Astrocyte (in vitro differentiated cells and primary cell): ENCODE data around the gene GAGE12F. TPM values are rescaled to one million over a fixed set of nuclear protein-coding genes. Genes with fewer than 3 reads are reported as not detected.

ENCODE experiments used
- DNase-seq: peaks from one replicate; pipeline ENCODE4 v3.0.0-alpha.2; 2010; ENCODE audit warnings: low read depth
- FAIRE-seq: peaks from 2 replicates; lab custom pipeline; 2011; peaks lifted over from hg19 to GRCh38; lab: Jason Lieb, UNC
- H2AFZ ChIP-seq: 2 replicates; pipeline ENCODE4 v1.6.0; 2012; ENCODE audit warnings: low read depth, low read length, inconsistent platforms
- H3K27ac ChIP-seq: 2 replicates; pipeline ENCODE4 v1.5.1; 2011; ENCODE audit warnings: low read depth, low read length, inconsistent platforms
- H3K27me3 ChIP-seq: 2 replicates; pipeline ENCODE4 v1.6.0; 2011; ENCODE audit warnings: low read length, inconsistent platforms; ENCODE audit not compliant: insufficient read depth
- H3K36me3 ChIP-seq: 2 replicates; pipeline ENCODE4 v1.5.1; 2011; ENCODE audit warnings: low read length, inconsistent platforms; ENCODE audit not compliant: insufficient read depth
- H3K4me1 ChIP-seq: 2 replicates; pipeline ENCODE4 v1.5.1; 2011; ENCODE audit warnings: low read length, inconsistent platforms; ENCODE audit not compliant: insufficient read depth
- H3K4me2 ChIP-seq: 2 replicates; pipeline ENCODE4 v1.6.0; 2012; ENCODE audit warnings: low read length, inconsistent platforms
- H3K4me3 ChIP-seq: 2 replicates; pipeline ENCODE4 v1.5.1; 2011; ENCODE audit warnings: low read depth, mild to moderate bottlenecking, low read length, inconsistent platforms; ENCODE audit not compliant: insufficient read depth
- H3K79me2 ChIP-seq: 2 replicates; pipeline ENCODE4 v1.6.0; 2012; ENCODE audit warnings: mild to moderate bottlenecking, low read length, inconsistent platforms; ENCODE audit not compliant: insufficient read depth
- H3K9ac ChIP-seq: 2 replicates; pipeline ENCODE4 v1.6.0; 2012; ENCODE audit warnings: mild to moderate bottlenecking, low read length, inconsistent platforms
- H3K9me3 ChIP-seq: 2 replicates; pipeline ENCODE4 v1.5.1; 2012; ENCODE audit warnings: low read depth, mild to moderate bottlenecking, low read length, inconsistent platforms; ENCODE audit not compliant: insufficient read depth
- H4K20me1 ChIP-seq: 2 replicates; pipeline ENCODE4 v1.6.0; 2012; ENCODE audit warnings: low read length, inconsistent platforms; ENCODE audit not compliant: insufficient read depth
- H3K27ac Mint-ChIP-seq: one replicate; pipeline ENCODE4 v1.8.0; 2021; ENCODE audit warnings: mild to moderate bottlenecking, mixed read lengths; ENCODE audit not compliant: unreplicated experiment
- H3K27me3 Mint-ChIP-seq: one replicate; pipeline ENCODE4 v1.8.0; 2021; ENCODE audit warnings: low read depth, mixed read lengths; ENCODE audit not compliant: unreplicated experiment
- H3K36me3 Mint-ChIP-seq: one replicate; pipeline ENCODE4 v1.8.0; 2021; ENCODE audit warnings: low read depth, mixed read lengths; ENCODE audit not compliant: unreplicated experiment
- H3K4me1 Mint-ChIP-seq: one replicate; pipeline ENCODE4 v1.8.0; 2021; ENCODE audit warnings: low read depth, mixed read lengths; ENCODE audit not compliant: unreplicated experiment
- H3K4me3 Mint-ChIP-seq: one replicate; pipeline ENCODE4 v1.8.0; 2021; ENCODE audit warnings: mild to moderate bottlenecking, moderate library complexity, mixed read lengths; ENCODE audit not compliant: unreplicated experiment
- H3K9me3 Mint-ChIP-seq: one replicate; pipeline ENCODE4 v1.8.0; 2021; ENCODE audit warnings: mild to moderate bottlenecking, mixed read lengths; ENCODE audit not compliant: unreplicated experiment
- EZH2 ChIP-seq: IDR thresholded peaks from 2 replicates; pipeline ENCODE4 v1.6.1; 2012; ENCODE audit warnings: mild to moderate bottlenecking, low read length, inconsistent platforms; ENCODE audit not compliant: insufficient read depth
- total RNA-seq: library from RNA; stranded (reverse); gene quantifications from 2 replicates; pipeline ENCODE4 v1.2.1, GENCODE V29; 2021

GAGE12F gene
- total RNA-seq, 1 donor from 2014 or later: not detected

GRCh38 chrX:49610718-49611310, 50.2 kb downstream of the GAGE12F start:
- no peaks in the 10 kb centered on the region for H3K27me3 Mint-ChIP-seq
- H3K4me1 ChIP-seq: no peaks in the 10 kb centered on the region
- no peaks in the 10 kb centered on the region for H3K9me3 ChIP-seq
- H3K4me2 ChIP-seq: no peak overlapping the region
- H2AFZ ChIP-seq: no peak overlapping the region
- H3K27ac Mint-ChIP-seq: no peak overlapping the region
- H3K27me3 ChIP-seq: no peaks in the 10 kb centered on the region
- no peaks in the 10 kb centered on the region for H3K36me3 Mint-ChIP-seq
- no peak for TF ChIP-seq EZH2
- no peak for DNase-seq
- H3K36me3 ChIP-seq: no peaks in the 10 kb centered on the region
- no peak overlapping the region for H3K4me3 Mint-ChIP-seq
- no peaks in the 10 kb centered on the region for H3K4me1 Mint-ChIP-seq
- H3K9ac ChIP-seq: no peak overlapping the region
- H3K27ac ChIP-seq: no peak overlapping the region
- H3K4me3 ChIP-seq: no peak overlapping the region
- H4K20me1 ChIP-seq: no peaks in the 10 kb centered on the region
- no peaks in the 10 kb centered on the region for H3K9me3 Mint-ChIP-seq
- H3K79me2 ChIP-seq: no peaks in the 10 kb centered on the region
- peak; percentile 89 for FAIRE-seq

Other genes with a start within 250 kb of the GAGE12F start
- gene GAGE12J, start 238.8 kb upstream of the GAGE12F start, total RNA-seq: not detected in 2 replicates
- not detected in 2 replicates for gene GAGE13, start 229.3 kb upstream of the GAGE12F start, total RNA-seq
- gene GAGE12C, start 28.7 kb upstream of the GAGE12F start, total RNA-seq: not detected in 2 replicates
- gene GAGE12D, start 19.1 kb upstream of the GAGE12F start, total RNA-seq: not detected in 2 replicates
- not detected in 2 replicates for gene GAGE12E, start 9.6 kb upstream of the GAGE12F start, total RNA-seq
- gene GAGE12G, start 9.6 kb downstream of the GAGE12F start, total RNA-seq: not detected in 2 replicates
- not detected in 2 replicates for gene GAGE12H, start 19.1 kb downstream of the GAGE12F start, total RNA-seq
- not detected in 2 replicates for gene GAGE2A, start 28.7 kb downstream of the GAGE12F start, total RNA-seq
- not detected in 2 replicates for gene GAGE1, start 38.2 kb downstream of the GAGE12F start, total RNA-seq
- not detected in 2 replicates for gene PAGE1, start 135.1 kb downstream of the GAGE12F start, total RNA-seq